Glutamatergic neuron (in vitro differentiated cells): ENCODE measurements around the gene GBX1. TPM values are rescaled to one million over a fixed set of nuclear protein-coding genes. Genes with fewer than 3 reads are reported as not detected.

Source experiments
- DNase-seq: peaks from one replicate; pipeline ENCODE4 v3.0.0; 2022
- H3K27ac Mint-ChIP-seq: one replicate; pipeline ENCODE4 v1.8.0; 2020; ENCODE audit warnings: mild to moderate bottlenecking, mixed read lengths, inconsistent platforms; ENCODE audit not compliant: unreplicated experiment
- H3K27me3 Mint-ChIP-seq: one replicate; pipeline ENCODE4 v1.8.0; 2020; ENCODE audit warnings: mild to moderate bottlenecking, moderate library complexity, mixed read lengths, inconsistent platforms; ENCODE audit not compliant: unreplicated experiment
- H3K36me3 Mint-ChIP-seq: one replicate; pipeline ENCODE4 v1.8.0; 2020; ENCODE audit warnings: mild to moderate bottlenecking, mixed read lengths, inconsistent platforms; ENCODE audit not compliant: unreplicated experiment
- H3K4me1 Mint-ChIP-seq: one replicate; pipeline ENCODE4 v1.8.0; 2020; ENCODE audit warnings: mild to moderate bottlenecking, low read depth, mixed read lengths, inconsistent platforms; ENCODE audit not compliant: unreplicated experiment
- H3K4me3 Mint-ChIP-seq: one replicate; pipeline ENCODE4 v1.8.0; 2020; ENCODE audit warnings: mild to moderate bottlenecking, mixed read lengths, inconsistent platforms; ENCODE audit not compliant: unreplicated experiment
- H3K9me3 Mint-ChIP-seq: one replicate; pipeline ENCODE4 v1.8.0; 2020; ENCODE audit warnings: mild to moderate bottlenecking, moderate library complexity, mixed read lengths, inconsistent platforms; ENCODE audit not compliant: unreplicated experiment
- CTCF ChIP-seq: fragments of 200-600 bp; sonication (generic); IDR thresholded peaks from one replicate; pipeline ENCODE4 v1.5.0; 2021; ENCODE audit not compliant: partially characterized antibody, unreplicated experiment
- total RNA-seq: library from RNA; stranded (reverse); fragmentation: NEBNext Ultra II Directional; extraction: Animal tissue kit (Norgen Biotek cat#: 25700); gene quantifications from one replicate; pipeline ENCODE4 v1.2.1, GENCODE V29; 2021; ENCODE audit not compliant: unreplicated experiment

The GBX1 gene
- total RNA-seq, 1 donor from 2014 or later: not detected

- DNase-seq: peak; percentile 59
- Mint-ChIP-seq H3K36me3 (peaks cover 6% of the 10 kb centered on the region), H3K4me1 (peaks cover 13% of the 10 kb centered on the region), H3K27ac (no peak overlapping the region), H3K9me3 (peaks cover 17% of the 10 kb centered on the region), H3K27me3 (peaks cover 26% of the 10 kb centered on the region), H3K4me3 (peak overlapping the region; percentile 81)
- peak; percentile 69 for TF ChIP-seq CTCF
These were observed 701 bp upstream of the GBX1 start for GRCh38 chr7:151168003-151168786.

DNA sequence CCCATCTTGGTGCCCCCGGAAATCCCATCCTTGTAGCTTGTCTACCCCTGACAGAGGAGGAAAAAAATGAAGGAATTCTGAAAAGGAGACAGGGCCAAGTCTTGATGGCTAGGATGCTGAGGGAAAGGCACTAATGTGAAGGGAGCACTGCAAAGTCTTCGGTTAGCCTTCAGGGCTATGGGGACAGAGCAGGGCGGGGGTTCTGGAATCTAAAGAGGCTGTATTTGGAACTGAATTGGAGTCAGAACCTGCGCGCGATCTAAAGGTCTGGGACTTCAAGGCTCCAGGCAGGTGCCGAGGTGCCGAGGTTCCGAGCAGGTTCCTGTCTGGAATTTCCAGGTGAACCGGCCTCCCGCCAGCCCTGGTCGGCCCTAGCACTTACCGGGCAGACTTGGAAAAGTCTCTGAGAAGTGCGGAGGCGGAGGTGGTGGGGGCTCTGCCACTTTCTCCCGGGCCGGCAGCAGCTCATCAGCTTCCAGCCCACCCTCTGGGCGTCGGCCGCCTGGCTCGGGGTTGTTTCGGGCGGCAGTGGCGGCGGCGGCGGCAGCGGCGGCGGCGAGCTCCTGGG lies 781 bp downstream of the GBX1 start:
- H3K36me3 Mint-ChIP-seq: no peaks in the 10 kb centered on the region
- DNase-seq: peak; percentile 46

GRCh38 chr7:151161757-151162156 lies 5.7 kb downstream of the GBX1 start:
- Mint-ChIP-seq H3K36me3 (no peaks in the 10 kb centered on the region), H3K9me3 (peaks cover 2% of the 10 kb centered on the region), H3K27me3 (peaks cover 8% of the 10 kb centered on the region), H3K27ac (no peak overlapping the region), H3K4me1 (peaks cover 2% of the 10 kb centered on the region), H3K4me3 (no peak overlapping the region)
- no peak for DNase-seq
- no peak for TF ChIP-seq CTCF

More for the DNA sequence above, 781 bp downstream of the GBX1 start:
- H3K4me1 Mint-ChIP-seq: peaks cover 12% of the 10 kb centered on the region
- no peak overlapping the region for H3K27ac Mint-ChIP-seq
- H3K4me3 Mint-ChIP-seq: peak overlapping the region; percentile 74
- peak; percentile 20 for TF ChIP-seq CTCF
- peaks cover 20% of the 10 kb centered on the region for H3K27me3 Mint-ChIP-seq
- peaks cover 11% of the 10 kb centered on the region for H3K9me3 Mint-ChIP-seq

DNA sequence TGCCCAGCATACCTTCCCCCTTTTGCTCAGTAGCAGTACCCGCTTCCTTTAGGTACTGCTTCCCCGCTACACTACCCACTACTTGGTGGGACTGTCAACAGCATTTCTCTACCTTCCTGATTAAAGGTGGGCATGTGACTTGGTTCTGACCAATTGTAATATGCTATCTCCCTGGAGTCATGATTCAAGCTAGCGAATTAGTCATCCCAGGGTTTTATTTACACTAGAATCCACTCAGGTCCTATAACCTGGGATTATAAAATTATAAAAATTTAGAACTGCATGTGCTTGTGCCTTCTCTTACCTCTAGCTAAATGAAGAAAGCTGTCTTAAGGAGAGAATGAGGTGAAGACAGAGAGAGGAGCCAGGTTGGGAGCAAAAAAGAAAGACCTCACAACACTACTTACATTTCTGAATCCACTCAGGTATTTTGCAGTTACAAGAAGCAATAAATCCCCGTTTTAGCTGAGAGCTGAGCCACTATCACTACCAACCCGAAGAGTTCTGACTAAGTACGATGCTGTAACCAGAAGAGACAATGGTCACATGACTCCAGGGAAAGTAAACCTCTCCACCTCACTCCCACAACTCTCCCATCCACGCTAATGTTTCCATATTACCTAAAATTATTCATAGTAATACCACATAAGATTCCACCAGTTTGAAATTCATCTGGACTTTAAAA lies 9.7 kb downstream of the GBX1 start:
- Mint-ChIP-seq H3K4me1 (no peaks in the 10 kb centered on the region), H3K27me3 (peaks cover 3% of the 10 kb centered on the region), H3K4me3 (no peak overlapping the region), H3K27ac (no peak overlapping the region), H3K36me3 (no peaks in the 10 kb centered on the region), H3K9me3 (peaks cover 2% of the 10 kb centered on the region)
- DNase-seq: no peak
- TF ChIP-seq CTCF: no peak
